Bronchial epithelial cell (primary cell): Measurements from ENCODE around the gene DUS2. TPM values are rescaled to one million over a fixed set of nuclear protein-coding genes. Genes with fewer than 3 reads are reported as not detected.
"Not testable (repeated sequence)": the region's sequence is repeated elsewhere in the genome, so short reads cannot be mapped to it uniquely, and the experiment has no call there.

Experiments
- DNase-seq: peaks from one replicate; pipeline ENCODE4 v3.0.0-alpha.2; 2010; ENCODE audit warnings: low read depth
- FAIRE-seq: peaks from 2 replicates; lab custom pipeline; 2011; peaks lifted over from hg19 to GRCh38; lab: Jason Lieb, UNC
- H3K27me3 ChIP-seq: 2 replicates; pipeline ENCODE4 v1.5.1; 2011; ENCODE audit warnings: low read length; ENCODE audit not compliant: control insufficient read depth, insufficient read depth
- H3K36me3 ChIP-seq: 2 replicates; pipeline ENCODE4 v1.5.1; 2011; ENCODE audit warnings: low read length; ENCODE audit not compliant: control insufficient read depth, insufficient read depth
- H3K4me3 ChIP-seq: 2 replicates; pipeline ENCODE4 v1.5.1; 2011; ENCODE audit warnings: mild to moderate bottlenecking, low read depth, low read length, control low read depth
- CTCF ChIP-seq: IDR thresholded peaks from 2 replicates; pipeline ENCODE4 v1.5.1; 2011; ENCODE audit warnings: mild to moderate bottlenecking, moderate library complexity, low read length, control low read depth, inconsistent platforms; ENCODE audit not compliant: insufficient read depth, severe bottlenecking
- total RNA-seq: library from RNA; depleted of rRNA; stranded (reverse); fragments of >200 nt; gene quantifications from 2 replicates; pipeline ENCODE4 v1.2.1, GENCODE V29; 2014

DUS2 gene
- total RNA-seq, 1 donor from 2014 or later: 23.7 TPM

- TF ChIP-seq CTCF: no peak
- H3K36me3 ChIP-seq: no peaks in the 10 kb centered on the region
- no peaks in the 10 kb centered on the region for H3K27me3 ChIP-seq
- FAIRE-seq (no peak), DNase-seq (no peak)
- H3K4me3 ChIP-seq: no peak overlapping the region
These were observed 17.9 kb upstream of the DUS2 start for GRCh38 chr16:68005211-68005610.

GRCh38 chr16:68005786-68006286 lies 17.2 kb upstream of the DUS2 start:
- H3K4me3 ChIP-seq: no peak overlapping the region
- H3K27me3 ChIP-seq: no peaks in the 10 kb centered on the region
- DNase-seq (peak; percentile 90), FAIRE-seq (no peak)
- no peaks in the 10 kb centered on the region for H3K36me3 ChIP-seq
- TF ChIP-seq CTCF: no peak

- H3K36me3 ChIP-seq: no peaks in the 10 kb centered on the region
- no peaks in the 10 kb centered on the region for H3K27me3 ChIP-seq
- no peak for DNase-seq
- H3K4me3 ChIP-seq: no peak overlapping the region
- TF ChIP-seq CTCF: no peak
- FAIRE-seq: no peak
These were observed 13.8 kb upstream of the DUS2 start for GRCh38 chr16:68009157-68009735.

- H3K36me3 ChIP-seq, FAIRE-seq, H3K4me3 ChIP-seq, DNase-seq, H3K27me3 ChIP-seq: not testable (repeated sequence)
These were observed 13.2 kb upstream of the DUS2 start for GRCh38 chr16:68009872-68010271.

- no peaks in the 10 kb centered on the region for H3K27me3 ChIP-seq
- no peak overlapping the region for H3K4me3 ChIP-seq
- no peaks in the 10 kb centered on the region for H3K36me3 ChIP-seq
- DNase-seq: peak; percentile 95
- FAIRE-seq: no peak
- TF ChIP-seq CTCF: no peak
These were observed 9.6 kb upstream of the DUS2 start for GRCh38 chr16:68013440-68013839.

- TF ChIP-seq CTCF: no peak
- H3K36me3 ChIP-seq: no peaks in the 10 kb centered on the region
- no peaks in the 10 kb centered on the region for H3K27me3 ChIP-seq
- DNase-seq (no peak), FAIRE-seq (no peak)
- no peak within 1 kb of the TSS for H3K4me3 ChIP-seq
These were observed 7.4 kb upstream of the DUS2 start, which contains the start of gene DPEP2NB for GRCh38 chr16:68015681-68016080. DPEP2NB (minus strand) TSS chr16:68015911; CDS start chr16:68015770, 141 bp downstream.
